Ovary (tissue), 3 donors: ENCODE data around the gene NFIC.
"Not testable (repeated sequence)": the region's sequence is repeated elsewhere in the genome, so short reads cannot be mapped to it uniquely, and the experiment has no call there.

Experiments used
- POLR2A ChIP-seq: fragments of 450-650 bp; IDR thresholded peaks from one replicate; pipeline ENCODE4 v1.6.1; 2017; ENCODE audit warnings: antibody characterized with exemption, mild to moderate bottlenecking, moderate library complexity
- TF ChIP-seq, protein P1 (sequence below), 3 donors: fragments of 450-650 bp in 2 of 3; fragments of 200-600 bp in 1 of 3; IDR thresholded peaks; one replicate each; pipeline versions ENCODE4 v1.5.1 to v1.8.0; 2016 to 2022; ENCODE audit warnings: antibody characterized with exemption in 3 of 3, mild to moderate bottlenecking in 1 of 3
- donor health status: DM: no; HTN: no; CAD: no.

DNA sequence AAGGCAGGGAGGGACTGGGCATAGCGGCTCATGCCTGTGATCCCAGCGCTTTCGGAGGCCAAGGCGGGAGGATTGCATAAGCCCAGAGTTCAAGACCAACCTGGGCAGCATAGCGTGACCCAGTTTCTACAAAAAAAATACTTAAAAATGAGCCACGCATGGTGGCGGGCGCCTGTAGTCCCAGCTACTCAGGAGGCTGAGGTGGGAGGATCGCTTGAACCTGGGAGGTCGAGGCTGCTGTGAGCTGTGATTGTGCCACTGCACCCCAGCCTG, 86.5 kb downstream of the NFIC start:
- TF ChIP-seq, protein P1, sequence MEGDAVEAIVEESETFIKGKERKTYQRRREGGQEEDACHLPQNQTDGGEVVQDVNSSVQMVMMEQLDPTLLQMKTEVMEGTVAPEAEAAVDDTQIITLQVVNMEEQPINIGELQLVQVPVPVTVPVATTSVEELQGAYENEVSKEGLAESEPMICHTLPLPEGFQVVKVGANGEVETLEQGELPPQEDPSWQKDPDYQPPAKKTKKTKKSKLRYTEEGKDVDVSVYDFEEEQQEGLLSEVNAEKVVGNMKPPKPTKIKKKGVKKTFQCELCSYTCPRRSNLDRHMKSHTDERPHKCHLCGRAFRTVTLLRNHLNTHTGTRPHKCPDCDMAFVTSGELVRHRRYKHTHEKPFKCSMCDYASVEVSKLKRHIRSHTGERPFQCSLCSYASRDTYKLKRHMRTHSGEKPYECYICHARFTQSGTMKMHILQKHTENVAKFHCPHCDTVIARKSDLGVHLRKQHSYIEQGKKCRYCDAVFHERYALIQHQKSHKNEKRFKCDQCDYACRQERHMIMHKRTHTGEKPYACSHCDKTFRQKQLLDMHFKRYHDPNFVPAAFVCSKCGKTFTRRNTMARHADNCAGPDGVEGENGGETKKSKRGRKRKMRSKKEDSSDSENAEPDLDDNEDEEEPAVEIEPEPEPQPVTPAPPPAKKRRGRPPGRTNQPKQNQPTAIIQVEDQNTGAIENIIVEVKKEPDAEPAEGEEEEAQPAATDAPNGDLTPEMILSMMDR (IDR thresholded peaks at IDR 0.05): not testable (repeated sequence)
- TF ChIP-seq POLR2A: not testable (repeated sequence)
